Lower leg skin (tissue), 3 donors: ENCODE results near the gene SOX13.

Experiments used
- CTCF ChIP-seq, 3 donors: fragments of 450-650 bp; IDR thresholded peaks; one replicate each; pipeline ENCODE4 v1.5.1; 2016; ENCODE audit warnings: antibody characterized with exemption in 3 of 3, mild to moderate bottlenecking in 3 of 3, moderate library complexity in 2 of 3
- POLR2A ChIP-seq, 2 donors: fragments of 450-650 bp; IDR thresholded peaks; one replicate each; pipeline ENCODE4 v1.6.1; 2016 to 2017; ENCODE audit warnings: antibody characterized with exemption in 2 of 2, mild to moderate bottlenecking in 1 of 2, moderate library complexity in 1 of 2

- TF ChIP-seq CTCF (IDR thresholded peaks at IDR 0.05): no peak
- no peak for TF ChIP-seq POLR2A (IDR thresholded peaks at IDR 0.05)
Observed at GRCh38 chr1:204171751-204172178, 98.8 kb downstream of the SOX13 start.
